Psoas muscle (tissue), 8 donors: ENCODE data around the gene RASAL2. TPM values are rescaled to one million over a fixed set of nuclear protein-coding genes. Genes with fewer than 3 reads are reported as not detected.
"Not testable (repeated sequence)": the region's sequence is repeated elsewhere in the genome, so short reads cannot be mapped to it uniquely, and the experiment has no call there.

Source experiments
- ATAC-seq, 4 donors: fragments of 200-7000 bp; cut with Tn5 transposase; one replicate each; pipeline ENCODE4 v1.9.1; 2020; ENCODE audit warnings: moderate library complexity in 3 of 4, mild to moderate bottlenecking in 2 of 4
- DNase-seq, 2 donors: peaks; one replicate each; pipeline ENCODE4 v3.0.0-alpha.2; 2020
- H3K27ac ChIP-seq: fragments of 200-600 bp; one replicate; pipeline ENCODE4 v1.8.0; 2022
- H3K27me3 ChIP-seq, 3 donors: fragments of 200-600 bp in 1 of 3; one replicate each; pipeline versions ENCODE4 v1.6.1 to v1.8.0; 2013 to 2022; ENCODE audit warnings: low read length in 2 of 3, mild to moderate bottlenecking in 2 of 3, moderate library complexity in 1 of 3; ENCODE audit not compliant: insufficient read depth in 3 of 3
- H3K36me3 ChIP-seq, 2 donors: fragments of 200-600 bp in 1 of 2; one replicate each; pipeline versions ENCODE4 v1.6.1 to v1.8.0; 2013 to 2022; ENCODE audit warnings: low read depth in 1 of 2, mild to moderate bottlenecking in 1 of 2, moderate library complexity in 1 of 2; ENCODE audit not compliant: insufficient read depth in 1 of 2
- H3K4me1 ChIP-seq: fragments of 200-600 bp; one replicate; pipeline ENCODE4 v1.8.0; 2022
- H3K4me3 ChIP-seq: fragments of 200-600 bp; one replicate; pipeline ENCODE4 v1.8.0; 2022; ENCODE audit warnings: mild to moderate bottlenecking
- H3K9me3 ChIP-seq: fragments of 200-600 bp; one replicate; pipeline ENCODE4 v1.8.0; 2022
- WGBS, 3 donors: extraction: QIAGEN DNeasy Blood & Tissue Kit; methylation state at CpG; one replicate each; pipeline versions ENCODE4 v1.1.6 to v1.1.7; 2013; 5-methylcytosine and 5-hydroxymethylcytosine counted together
- intact Hi-C, 2 donors: fragments of 100-400 bp; cut with DNase I; formaldehyde crosslinking; loops; one replicate each; pipeline versions ENCODE4 v1.11.0 to v1.14.2; 2022
- polyA plus RNA-seq, 3 donors: library from polyadenylated mRNA; stranded (reverse); fragments of 200-250 nt; gene quantifications; one replicate each; pipeline ENCODE4 v1.2.3, GENCODE V29; 2013
- total RNA-seq, 4 donors: library from RNA; stranded (reverse); fragmentation: NEBNext Ultra II Directional in 2 of 4; extraction: Animal tissue kit (Norgen Biotek cat#: 25700) in 2 of 4; gene quantifications; one replicate each; pipeline versions ENCODE4 v1.2.1 to v1.2.4, GENCODE V29; 2021 to 2023
- TF ChIP-seq, protein P1 (sequence below): fragments of 200-600 bp; IDR thresholded peaks from one replicate; pipeline ENCODE4 v1.8.0; 2022; ENCODE audit warnings: antibody characterized with exemption
- donor health status: healthy with polysubstance abuse.
- donor health status: DM: no; HTN: no; CAD: no; lungs with moderate emphysema.
- donor health status: Bipolar disorder and iron deficiency.
- donor health status: healthy.
- donor health status: DM: yes; HTN: yes; CAD: no.
- donor health status: DM: no; HTN: no; CAD: no.
- donor health status: DM: no; HTN: no; CAD: no.
- donor health status: DM: yes; HTN: yes; CAD: no.

The RASAL2 gene
- total and polyA plus RNA-seq, 7 donors = 1.9 to 42.1 (median 5.5) TPM

DNA sequence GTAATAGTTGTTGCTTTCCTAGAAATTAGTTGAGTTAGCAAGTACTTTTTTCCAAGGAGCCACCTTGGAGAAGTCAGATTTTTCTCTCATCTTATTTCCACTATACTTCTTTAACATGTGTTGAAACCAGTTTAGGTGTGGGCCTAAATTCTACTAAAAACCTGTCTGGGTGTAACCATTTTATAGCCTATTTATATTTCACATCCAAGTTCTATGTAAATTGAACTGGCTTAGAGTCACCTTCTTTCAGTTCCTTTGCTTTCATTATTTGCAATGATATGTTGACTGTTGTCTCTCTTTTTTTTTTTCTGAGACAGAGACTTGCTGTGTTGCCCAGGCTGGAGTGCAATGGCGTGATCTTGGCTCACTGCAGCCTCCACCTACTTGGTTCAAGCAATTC lies 207.2 kb downstream of the RASAL2 start:
- Histone ChIP-seq H3K4me1 (peaks cover 4% of the 10 kb centered on the region), H3K36me3 (no peaks in the 10 kb centered on the region), H3K27me3 (no peaks in the 10 kb centered on the region), H3K9me3 (no peaks in the 10 kb centered on the region), H3K27ac (no peak overlapping the region), H3K4me3 (no peak overlapping the region)
- WGBS, 3 donors = 81 to 100% (median 98%) methylated on average over 1 of the region's 1 CpG
- TF ChIP-seq, protein P1, sequence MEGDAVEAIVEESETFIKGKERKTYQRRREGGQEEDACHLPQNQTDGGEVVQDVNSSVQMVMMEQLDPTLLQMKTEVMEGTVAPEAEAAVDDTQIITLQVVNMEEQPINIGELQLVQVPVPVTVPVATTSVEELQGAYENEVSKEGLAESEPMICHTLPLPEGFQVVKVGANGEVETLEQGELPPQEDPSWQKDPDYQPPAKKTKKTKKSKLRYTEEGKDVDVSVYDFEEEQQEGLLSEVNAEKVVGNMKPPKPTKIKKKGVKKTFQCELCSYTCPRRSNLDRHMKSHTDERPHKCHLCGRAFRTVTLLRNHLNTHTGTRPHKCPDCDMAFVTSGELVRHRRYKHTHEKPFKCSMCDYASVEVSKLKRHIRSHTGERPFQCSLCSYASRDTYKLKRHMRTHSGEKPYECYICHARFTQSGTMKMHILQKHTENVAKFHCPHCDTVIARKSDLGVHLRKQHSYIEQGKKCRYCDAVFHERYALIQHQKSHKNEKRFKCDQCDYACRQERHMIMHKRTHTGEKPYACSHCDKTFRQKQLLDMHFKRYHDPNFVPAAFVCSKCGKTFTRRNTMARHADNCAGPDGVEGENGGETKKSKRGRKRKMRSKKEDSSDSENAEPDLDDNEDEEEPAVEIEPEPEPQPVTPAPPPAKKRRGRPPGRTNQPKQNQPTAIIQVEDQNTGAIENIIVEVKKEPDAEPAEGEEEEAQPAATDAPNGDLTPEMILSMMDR = no peak
- DNase-seq (no peak), ATAC-seq (no peak)
- intact Hi-C loops = loop anchor here in 1 of 2 donors (10.0 kb wide), 1 partner anchor 204 kb away; no protein-coding TSS in a partner anchor

GRCh38 chr1:178307264-178307663 lies 213.4 kb downstream of the RASAL2 start:
- WGBS, 3 donors = 52 to 72% (median 64%) methylated on average over 1 of the region's 1 CpG
- ATAC-seq (no peak), DNase-seq (no peak)
- Histone ChIP-seq H3K4me1 (peaks cover 13% of the 10 kb centered on the region), H3K36me3 (no peaks in the 10 kb centered on the region), H3K27me3 (no peaks in the 10 kb centered on the region), H3K27ac (no peak overlapping the region), H3K4me3 (no peak overlapping the region), H3K9me3 (no peaks in the 10 kb centered on the region)
- TF ChIP-seq, protein P1 = no peak
- intact Hi-C loops = loop anchor here in 1 of 2 donors (10.0 kb wide), 1 partner anchor 198 kb away; no protein-coding TSS in a partner anchor

GRCh38 chr1:178308438-178308837 lies 214.5 kb downstream of the RASAL2 start:
- Histone ChIP-seq H3K4me3 (no peak overlapping the region), H3K9me3 (no peaks in the 10 kb centered on the region), H3K36me3 (no peaks in the 10 kb centered on the region), H3K4me1 (peaks cover 13% of the 10 kb centered on the region), H3K27ac (no peak overlapping the region), H3K27me3 (no peaks in the 10 kb centered on the region)
- DNase-seq (no peak), ATAC-seq (no peak)
- TF ChIP-seq, protein P1 = no peak
- intact Hi-C loops = loop anchor here in 1 of 2 donors (10.0 kb wide), 1 partner anchor 196 kb away; no protein-coding TSS in a partner anchor

GRCh38 chr1:178310685-178311105 lies 216.8 kb downstream of the RASAL2 start:
- ATAC-seq (peak; percentile 87 to 97 (median 92)), DNase-seq (no peak)
- Histone ChIP-seq H3K4me1 (peaks cover 13% of the 10 kb centered on the region), H3K4me3 (no peak overlapping the region), H3K27ac (no peak overlapping the region), H3K27me3 (no peaks in the 10 kb centered on the region), H3K36me3 (no peaks in the 10 kb centered on the region), H3K9me3 (no peaks in the 10 kb centered on the region)
- intact Hi-C loops = loop anchor here (2.0 to 5.0 kb wide), 3 partner anchors 42 to 190 kb away; no protein-coding TSS in a partner anchor
- WGBS, 3 donors = 0 to 3% (median 3%) methylated on average over 1 of the region's 1 CpG
- TF ChIP-seq, protein P1 = peak; percentile 79

DNA sequence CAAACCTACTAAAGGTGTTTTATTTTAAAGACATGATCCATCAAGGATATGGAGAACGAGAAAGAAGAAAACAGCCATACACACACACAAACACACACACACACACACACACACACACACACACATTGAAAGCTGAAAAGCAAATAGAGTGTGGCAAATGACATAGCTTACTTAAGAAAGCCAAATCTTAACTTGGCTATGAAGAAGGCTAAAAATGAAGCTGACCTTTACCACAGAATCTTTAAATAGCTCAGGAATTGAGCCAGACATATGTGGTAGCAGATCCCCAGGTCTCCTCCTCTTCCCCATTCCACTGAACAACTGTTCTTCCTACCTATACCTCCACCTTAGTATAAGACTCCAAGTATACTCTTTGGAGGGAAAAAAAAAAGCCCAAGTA lies 217.3 kb downstream of the RASAL2 start:
- no peak overlapping the region for H3K27ac ChIP-seq
- intact Hi-C loops = loop anchor here (2.0 to 5.0 kb wide), 3 partner anchors 41 to 190 kb away; no protein-coding TSS in a partner anchor
- peak; percentile 51 to 69 (median 56) for ATAC-seq
- peaks cover 13% of the 10 kb centered on the region for H3K4me1 ChIP-seq
- no peak overlapping the region for H3K4me3 ChIP-seq
- no peaks in the 10 kb centered on the region for H3K9me3 ChIP-seq
- DNase-seq = no peak
- no peaks in the 10 kb centered on the region for H3K27me3 ChIP-seq
- H3K36me3 ChIP-seq = no peaks in the 10 kb centered on the region
- TF ChIP-seq, protein P1 = no peak
- WGBS, 3 donors = 35 to 58% (median 50%) methylated on average over 1 of the region's 1 CpG

GRCh38 chr1:178320280-178320982 lies 226.5 kb downstream of the RASAL2 start:
- H3K4me1 ChIP-seq, H3K27me3 ChIP-seq, H3K36me3 ChIP-seq, ATAC-seq, H3K9me3 ChIP-seq, DNase-seq, H3K4me3 ChIP-seq, H3K27ac ChIP-seq, intact Hi-C loops: not testable (repeated sequence)
- 76 to 84% (median 78%) methylated on average over 18 to 29 of the region's 30 CpGs for WGBS, 3 donors
